ENCODE results near the gene KRT3.
"Not testable (repeated sequence)": the region's sequence is repeated elsewhere in the genome, so short reads cannot be mapped to it uniquely, and the experiment has no call there.

The KRT3 gene

DNA sequence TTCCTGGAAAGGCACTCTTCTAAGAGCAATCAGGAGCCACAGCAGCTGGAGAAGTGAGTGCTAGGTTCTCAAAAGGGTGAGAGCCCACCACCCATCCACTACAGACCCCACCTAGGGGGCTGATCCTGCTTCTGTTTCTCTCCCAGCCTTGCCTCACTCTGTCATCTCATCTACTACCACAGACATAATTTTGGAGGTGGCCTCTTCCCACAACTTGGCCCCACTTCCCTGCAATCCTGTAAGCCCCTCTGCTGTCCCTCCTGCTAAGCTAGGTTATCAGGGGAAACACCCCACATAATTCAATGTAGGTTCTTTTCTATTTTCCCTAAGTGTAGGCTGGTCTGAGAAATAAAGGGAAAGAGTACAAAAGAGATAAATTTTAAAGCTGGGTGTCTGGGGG is 35.3 kb downstream of the KRT3 start:
- DNase-seq (ENCODE audit: low read depth), result no peak

GRCh38 chr12:52759695-52760094 is 36.2 kb downstream of the KRT3 start:
- DNase-seq (ENCODE audit: low read depth), result no peak

GRCh38 chr12:52759218-52759617 is 36.7 kb downstream of the KRT3 start:
- DNase-seq (ENCODE audit: low read depth), result no peak

DNA sequence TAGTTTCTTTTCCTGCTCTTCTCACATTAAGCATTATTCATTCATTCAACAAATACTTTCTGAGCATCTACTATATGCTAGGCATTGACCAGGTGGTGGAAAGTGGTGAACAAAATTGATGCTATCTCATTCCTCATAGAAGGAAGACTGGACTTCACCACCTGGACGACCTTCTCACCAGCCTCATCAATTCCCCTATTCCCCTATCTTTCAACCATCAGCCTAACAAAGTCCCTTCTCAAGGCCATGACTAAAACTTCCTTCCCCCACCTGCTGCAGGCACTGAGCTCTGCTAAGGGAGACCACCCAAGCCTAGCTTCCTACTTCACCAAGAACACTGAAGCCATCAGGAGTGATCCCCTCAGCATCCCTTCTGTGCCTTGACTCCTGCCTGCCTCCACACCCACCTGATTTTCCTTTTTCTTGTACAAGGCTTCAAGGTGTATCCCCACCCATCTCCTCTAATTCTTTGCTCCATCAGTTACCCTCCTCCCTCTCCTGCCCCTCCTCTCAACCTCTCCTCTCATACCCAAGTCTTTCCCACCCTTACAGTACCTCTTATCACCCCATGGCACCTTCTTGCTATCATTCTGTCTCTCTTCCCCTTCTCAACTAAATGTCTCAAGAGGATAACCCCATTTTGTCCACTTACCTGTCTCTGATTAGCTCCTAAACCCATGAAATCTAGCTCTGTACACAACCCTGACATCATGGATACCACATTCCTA is 38.3 kb downstream of the KRT3 start:
- no peak for DNase-seq (ENCODE audit: low read depth)

DNA sequence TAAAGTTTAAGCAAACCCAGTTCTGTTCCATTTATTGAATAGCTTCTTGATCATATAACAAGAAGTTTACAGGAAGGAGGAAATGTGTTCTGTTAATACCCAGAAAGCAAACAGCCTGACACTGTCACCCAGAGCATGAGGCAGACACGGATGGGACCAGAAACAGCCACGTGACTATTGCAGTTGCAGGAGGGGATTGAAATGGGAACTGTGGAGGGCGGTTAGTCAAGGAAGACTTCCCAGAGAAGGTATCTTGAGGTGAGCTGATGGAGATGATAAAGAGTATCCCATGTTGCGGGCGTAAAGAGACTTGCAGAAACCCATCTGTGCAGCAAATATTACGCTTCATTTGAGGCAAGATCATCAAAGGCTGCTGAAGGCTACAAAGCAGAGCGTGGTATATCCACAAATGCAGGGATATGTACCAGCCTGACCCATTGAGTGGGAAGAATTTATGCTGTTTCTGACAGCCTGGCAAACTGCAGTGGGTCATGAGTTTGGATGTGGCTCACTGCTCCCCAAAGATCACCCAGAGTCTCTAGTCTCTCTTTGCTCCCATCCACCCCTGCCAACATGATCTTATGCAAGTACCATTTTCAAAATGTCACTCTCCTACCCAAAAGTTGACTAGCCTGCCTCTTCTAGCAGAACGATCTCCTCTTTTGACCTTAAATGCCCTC is 39.5 kb downstream of the KRT3 start:
- DNase-seq (ENCODE audit: low read depth), result no peak

GRCh38 chr12:52755533-52755932 is 40.4 kb downstream of the KRT3 start:
- DNase-seq (ENCODE audit: low read depth), result no peak

DNA sequence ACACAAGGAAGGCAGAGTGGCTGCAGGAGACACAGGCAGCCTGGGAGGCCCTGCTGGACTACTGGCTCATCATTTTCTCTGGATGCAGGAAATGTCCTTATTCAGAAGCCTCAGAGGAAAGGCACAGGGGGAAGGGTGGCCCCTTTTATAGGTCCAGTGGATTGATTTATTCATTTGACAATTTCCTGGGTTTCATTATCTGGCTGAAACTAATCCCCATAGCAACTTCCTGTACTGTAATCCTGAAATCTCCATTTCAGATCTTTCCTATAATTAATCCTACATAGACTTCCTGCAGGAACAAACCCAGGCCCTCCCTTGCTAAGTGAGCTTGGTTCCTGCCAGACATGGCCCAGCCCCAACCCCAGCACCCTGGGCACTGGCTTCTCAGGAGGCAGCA is 41.8 kb downstream of the KRT3 start:
- no peak for DNase-seq (ENCODE audit: low read depth)

- DNase-seq (ENCODE audit: low read depth), result no peak
Measured at GRCh38 chr12:52753283-52753682, 42.6 kb downstream of the KRT3 start.

DNA sequence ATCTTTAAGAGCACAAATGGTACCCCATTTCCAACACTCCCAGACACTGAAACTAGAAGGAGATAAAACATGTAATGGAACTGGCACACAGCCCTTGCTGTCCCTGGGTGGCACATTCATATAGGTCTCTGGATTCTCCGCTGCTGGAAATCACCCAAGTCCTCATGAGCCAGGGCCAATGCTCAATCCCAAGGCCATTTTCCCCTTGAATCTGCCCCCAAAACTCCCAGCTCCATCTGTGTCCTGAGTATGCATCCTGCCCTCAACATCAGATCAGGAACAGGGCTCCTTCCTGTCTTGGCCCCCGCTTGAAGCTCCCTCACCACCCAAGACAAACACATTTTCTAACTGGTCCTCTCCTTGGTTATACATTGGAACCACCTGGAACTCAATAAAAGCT is 43.4 kb downstream of the KRT3 start:
- no peak for DNase-seq (ENCODE audit: low read depth)

- DNase-seq (ENCODE audit: low read depth), result no peak
Measured at GRCh38 chr12:52751795-52752194, 44.1 kb downstream of the KRT3 start.

GRCh38 chr12:52750532-52750931 is 45.4 kb downstream of the KRT3 start:
- not testable (repeated sequence) for DNase-seq (ENCODE audit: low read depth)

- no peak for DNase-seq (ENCODE audit: low read depth)
Measured at GRCh38 chr12:52749827-52750226, 46.1 kb downstream of the KRT3 start.

DNA sequence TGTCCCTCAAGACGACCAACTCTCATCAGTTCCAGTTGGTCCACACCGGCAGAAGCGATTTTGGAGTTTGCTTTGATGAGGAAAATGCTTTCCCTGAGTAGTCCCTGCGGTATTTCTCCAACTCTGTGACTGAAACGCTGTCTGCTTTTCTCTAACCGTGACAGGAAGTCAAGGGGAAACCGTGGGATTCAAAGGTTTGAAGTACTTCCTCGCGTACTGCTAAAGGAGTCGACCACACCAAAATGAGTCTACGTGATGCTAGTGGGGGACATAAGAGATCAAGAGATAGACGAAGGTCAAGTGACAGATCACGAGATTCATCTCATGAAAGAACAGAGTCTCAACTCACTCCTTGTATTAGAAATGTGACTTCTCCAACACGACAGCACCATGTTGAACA is 47.3 kb downstream of the KRT3 start:
- DNase-seq (ENCODE audit: low read depth), result no peak

GRCh38 chr12:52745554-52745953 is 50.4 kb downstream of the KRT3 start:
- DNase-seq (ENCODE audit: low read depth), result no peak

- DNase-seq (ENCODE audit: low read depth), result no peak
Measured at GRCh38 chr12:52744493-52745156, 51.3 kb downstream of the KRT3 start.

- DNase-seq (ENCODE audit: low read depth), result no peak
Measured at GRCh38 chr12:52742822-52743457, 53.0 kb downstream of the KRT3 start.

- DNase-seq (ENCODE audit: low read depth), result no peak
Measured at GRCh38 chr12:52742196-52742580, 53.7 kb downstream of the KRT3 start.

- DNase-seq (ENCODE audit: low read depth), result no peak
Measured at GRCh38 chr12:52741375-52742195, 54.3 kb downstream of the KRT3 start.

GRCh38 chr12:52740584-52740983 is 55.3 kb downstream of the KRT3 start:
- no peak for DNase-seq (ENCODE audit: low read depth)

DNA sequence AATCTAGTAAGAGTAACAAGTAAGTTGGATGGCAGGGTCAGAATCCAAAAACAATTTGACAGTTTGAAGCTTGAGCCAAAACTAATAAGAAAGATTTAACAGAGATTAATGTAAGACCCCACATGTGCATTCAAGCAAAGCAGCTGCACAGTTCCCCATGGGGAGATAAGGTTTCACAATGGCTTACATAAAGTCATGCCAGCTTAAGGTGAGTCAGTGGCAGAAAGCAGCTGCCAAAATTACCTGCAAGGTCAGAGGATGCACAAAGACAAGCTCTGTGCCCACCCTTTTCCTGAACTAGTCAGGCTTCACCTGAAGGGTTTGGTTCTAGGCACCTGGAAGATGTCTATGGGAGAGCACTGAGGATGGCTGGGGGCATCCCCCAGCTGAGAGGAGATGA is 56.0 kb downstream of the KRT3 start:
- DNase-seq (ENCODE audit: low read depth), result no peak

All from T-helper 22 cell (primary cell).